Trophoblast cell (in vitro differentiated cells and primary cell): ENCODE results near the gene NOVA1.

Source experiments
- DNase-seq, 2 donors: peaks; one replicate each; pipeline ENCODE4 v3.0.0-alpha.2; 2016
- H2AFZ ChIP-seq: 2 replicates; pipeline ENCODE4 v1.6.1; 2013; ENCODE audit warnings: low read length, moderate library complexity, mild to moderate bottlenecking; ENCODE audit not compliant: insufficient read depth, poor library complexity
- H2AK5ac ChIP-seq: 2 replicates; pipeline ENCODE4 v1.6.1; 2013; ENCODE audit warnings: mild to moderate bottlenecking, low read length
- H2BK120ac ChIP-seq: 2 replicates; pipeline ENCODE4 v1.6.1; 2013; ENCODE audit warnings: low read length, mild to moderate bottlenecking, moderate library complexity; ENCODE audit not compliant: insufficient read depth, poor library complexity
- H2BK12ac ChIP-seq: 2 replicates; pipeline ENCODE4 v1.6.1; 2013; ENCODE audit warnings: mild to moderate bottlenecking, low read length, moderate library complexity
- H2BK5ac ChIP-seq: 2 replicates; pipeline ENCODE4 v1.6.1; 2013; ENCODE audit warnings: low read length, low read depth, moderate library complexity, mild to moderate bottlenecking; ENCODE audit not compliant: poor library complexity
- H3K14ac ChIP-seq: 2 replicates; pipeline ENCODE4 v1.6.1; 2013; ENCODE audit warnings: mild to moderate bottlenecking, low read length
- H3K18ac ChIP-seq: 2 replicates; pipeline ENCODE4 v1.6.1; 2013; ENCODE audit warnings: mild to moderate bottlenecking, low read length
- H3K23ac ChIP-seq: 2 replicates; pipeline ENCODE4 v1.6.1; 2013; ENCODE audit warnings: low read length
- H3K27ac ChIP-seq: 2 replicates; pipeline ENCODE4 v1.5.1; 2013; ENCODE audit warnings: low read depth, mild to moderate bottlenecking, inconsistent platforms, low read length, moderate library complexity
- H3K27me3 ChIP-seq: 2 replicates; pipeline ENCODE4 v1.6.1; 2013; ENCODE audit warnings: inconsistent platforms, mild to moderate bottlenecking, low read length, moderate library complexity; ENCODE audit not compliant: insufficient read depth
- H3K36me3 ChIP-seq, 2 experiments: 1 replicate in 1 of 2; 2 replicates in 1 of 2; pipeline ENCODE4 v1.6.1; 2013; ENCODE audit warnings: low read length in 2 of 2, mild to moderate bottlenecking in 2 of 2, moderate library complexity in 1 of 2; ENCODE audit not compliant: insufficient read depth in 2 of 2, control insufficient read depth in 1 of 2
- H3K4ac ChIP-seq: 2 replicates; pipeline ENCODE4 v1.6.1; 2013; ENCODE audit warnings: low read depth, mild to moderate bottlenecking, low read length, moderate library complexity
- H3K4me1 ChIP-seq, 2 experiments: 1 replicate in 1 of 2; 2 replicates in 1 of 2; pipeline ENCODE4 v1.6.1; 2013; ENCODE audit warnings: low read length in 2 of 2, mild to moderate bottlenecking in 2 of 2, moderate library complexity in 1 of 2; ENCODE audit not compliant: insufficient read depth in 2 of 2, control insufficient read depth in 1 of 2
- H3K4me2 ChIP-seq: 2 replicates; pipeline ENCODE4 v1.6.1; 2013; ENCODE audit warnings: inconsistent platforms, mild to moderate bottlenecking, low read length, moderate library complexity
- H3K4me3 ChIP-seq: 2 replicates; pipeline ENCODE4 v1.5.1; 2013; ENCODE audit warnings: mild to moderate bottlenecking, low read depth, low read length, inconsistent platforms
- H3K79me1 ChIP-seq: one replicate; pipeline ENCODE4 v1.6.1; 2013; ENCODE audit warnings: low read length
- H3K79me2 ChIP-seq: 2 replicates; pipeline ENCODE4 v1.6.1; 2013; ENCODE audit warnings: low read length, mild to moderate bottlenecking; ENCODE audit not compliant: control insufficient read depth, insufficient read depth, poor library complexity
- H3K9ac ChIP-seq: 2 replicates; pipeline ENCODE4 v1.6.1; 2013; ENCODE audit warnings: mild to moderate bottlenecking, low read length
- H3K9me3 ChIP-seq: 2 replicates; pipeline ENCODE4 v1.6.1; 2013; ENCODE audit warnings: low read depth, mild to moderate bottlenecking, control low read depth, inconsistent platforms, low read length; ENCODE audit not compliant: insufficient read depth
- H4K12ac ChIP-seq: 2 replicates; pipeline ENCODE4 v1.6.1; 2013; ENCODE audit warnings: low read depth, mild to moderate bottlenecking, low read length, moderate library complexity
- H4K8ac ChIP-seq: 2 replicates; pipeline ENCODE4 v1.6.1; 2013; ENCODE audit warnings: low read depth, mild to moderate bottlenecking, low read length, moderate library complexity
- H4K91ac ChIP-seq: one replicate; pipeline ENCODE4 v1.6.1; 2013; ENCODE audit warnings: low read depth, mild to moderate bottlenecking, low read length, moderate library complexity
- WGBS: extraction: QIAGEN DNeasy Blood & Tissue Kit; methylation state at CpG from one replicate; pipeline ENCODE4 v1.1.7; 2013; ENCODE audit warnings: missing lambda C conversion rate; ENCODE audit not compliant: insufficient read length, insufficient coverage; ENCODE audit errors: extremely low coverage; 5-methylcytosine and 5-hydroxymethylcytosine counted together

NOVA1 gene

DNA sequence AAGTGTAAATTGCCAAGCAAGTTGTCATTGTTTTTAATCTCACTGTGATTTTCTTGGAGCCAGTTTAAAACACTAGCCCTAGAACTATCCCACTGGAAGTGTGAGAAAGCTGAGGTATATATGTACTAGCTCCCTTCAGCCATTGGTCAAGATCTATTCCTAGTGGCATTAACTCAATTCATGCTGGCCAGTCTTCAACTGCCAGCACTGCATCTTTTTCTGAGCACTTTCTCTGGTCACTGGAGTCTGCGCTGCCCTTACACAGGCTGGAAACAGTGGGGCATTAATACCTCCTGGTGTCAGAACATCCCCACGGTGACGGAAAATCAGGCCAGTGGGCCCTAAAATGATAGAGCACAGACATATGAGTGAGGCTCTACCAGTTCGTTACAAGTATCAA is 4.0 kb upstream of the NOVA1 start:
- Histone ChIP-seq H3K79me2 (no peaks in the 10 kb centered on the region), H2BK5ac (no peak overlapping the region), H3K4ac (no peak overlapping the region), H3K23ac (no peak overlapping the region), H3K4me1 (no peaks in the 10 kb centered on the region), H3K4me2 (no peak overlapping the region), H3K79me1 (no peaks in the 10 kb centered on the region), H4K8ac (no peak overlapping the region), H2AFZ (no peak overlapping the region), H3K9ac (no peak overlapping the region), H4K12ac (no peak overlapping the region), H3K27me3 (peaks cover 3% of the 10 kb centered on the region), H2BK120ac (no peak overlapping the region), H4K91ac (no peak overlapping the region), H2AK5ac (no peak overlapping the region), H3K36me3 (no peaks in the 10 kb centered on the region), H3K18ac (no peak overlapping the region), H2BK12ac (no peak overlapping the region), H3K14ac (no peak overlapping the region), H3K4me3 (no peak overlapping the region), H3K27ac (no peak overlapping the region), H3K9me3 (no peaks in the 10 kb centered on the region)
- no CpG with 5 or more reads among the region's 4 CpGs for WGBS
- no peak for DNase-seq

DNA sequence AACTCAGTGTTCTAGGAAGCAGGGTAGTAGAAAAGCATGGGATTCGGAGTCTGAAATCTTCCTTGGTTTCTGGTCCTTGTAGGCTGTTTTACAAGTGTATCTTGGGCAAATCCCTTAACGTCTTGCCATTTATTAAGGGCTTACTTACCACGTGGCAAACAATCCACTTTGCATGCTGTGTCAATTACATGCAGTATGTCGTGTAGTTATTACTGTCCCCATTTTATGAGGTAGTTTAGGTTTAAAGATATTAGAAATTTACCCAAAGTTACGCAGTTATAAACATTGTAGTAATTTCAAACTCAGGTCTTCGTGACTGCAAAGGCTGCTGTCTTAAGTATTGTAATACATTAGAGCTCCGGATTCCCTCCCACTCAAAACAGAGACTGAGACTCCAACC is 1.5 kb upstream of the NOVA1 start:
- Histone ChIP-seq H3K79me2 (no peaks in the 10 kb centered on the region), H4K8ac (no peak overlapping the region), H3K4ac (no peak overlapping the region), H3K9ac (no peak overlapping the region), H4K12ac (no peak overlapping the region), H3K4me3 (no peak overlapping the region), H3K36me3 (no peaks in the 10 kb centered on the region), H3K4me2 (no peak overlapping the region), H3K23ac (no peak overlapping the region), H3K18ac (no peak overlapping the region), H3K27me3 (peaks cover 8% of the 10 kb centered on the region), H2BK12ac (no peak overlapping the region), H3K14ac (no peak overlapping the region), H3K9me3 (no peaks in the 10 kb centered on the region), H3K27ac (no peak overlapping the region), H4K91ac (no peak overlapping the region), H3K79me1 (no peaks in the 10 kb centered on the region), H2AFZ (no peak overlapping the region), H2AK5ac (no peak overlapping the region), H2BK5ac (no peak overlapping the region), H3K4me1 (no peaks in the 10 kb centered on the region), H2BK120ac (no peak overlapping the region)
- no peak for DNase-seq
- no CpG with 5 or more reads among the region's 7 CpGs for WGBS

DNA sequence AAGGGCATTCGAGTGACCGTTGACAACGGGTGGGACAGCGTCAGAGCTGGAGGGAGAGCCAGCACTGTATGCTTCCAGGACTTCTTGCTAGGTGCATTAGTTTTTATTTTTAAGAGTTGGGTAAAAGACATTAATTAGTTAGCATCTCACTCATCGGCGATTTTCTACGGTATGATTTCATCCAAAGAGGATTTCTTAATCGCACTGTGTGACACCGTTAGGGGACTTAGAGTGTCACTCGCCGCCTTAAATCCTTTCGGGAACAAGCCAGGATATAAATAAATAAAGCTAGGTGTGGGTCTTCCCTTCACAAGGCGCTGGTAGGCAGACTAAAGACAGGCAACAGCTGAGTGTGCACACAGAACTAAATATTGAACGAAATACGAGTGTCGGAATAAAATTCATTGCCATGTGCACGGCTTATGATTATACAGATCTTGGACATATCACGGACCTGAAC is 869 bp upstream of the NOVA1 start:
- no peaks in the 10 kb centered on the region for H3K79me1 ChIP-seq
- H3K4me1 ChIP-seq, result no peaks in the 10 kb centered on the region
- H3K27me3 ChIP-seq, result peaks cover 8% of the 10 kb centered on the region
- no peaks in the 10 kb centered on the region for H3K79me2 ChIP-seq
- H3K9ac ChIP-seq, result no peak overlapping the region
- no peak overlapping the region for H3K4ac ChIP-seq
- no peak overlapping the region for H2BK12ac ChIP-seq
- no CpG with 5 or more reads among the region's 18 CpGs for WGBS
- no peak overlapping the region for H3K18ac ChIP-seq
- no peak overlapping the region for H3K14ac ChIP-seq
- H3K4me2 ChIP-seq, result peak overlapping the region; percentile 78
- DNase-seq, result no peak
- H3K23ac ChIP-seq, result no peak overlapping the region
- no peak overlapping the region for H2BK5ac ChIP-seq
- no peak overlapping the region for H4K12ac ChIP-seq
- no peak overlapping the region for H3K27ac ChIP-seq
- H2BK120ac ChIP-seq, result no peak overlapping the region
- no peak overlapping the region for H4K8ac ChIP-seq
- no peaks in the 10 kb centered on the region for H3K9me3 ChIP-seq
- no peak overlapping the region for H4K91ac ChIP-seq
- peak overlapping the region; percentile 82 for H3K4me3 ChIP-seq
- no peaks in the 10 kb centered on the region for H3K36me3 ChIP-seq
- peak overlapping the region; percentile 90 for H2AFZ ChIP-seq
- H2AK5ac ChIP-seq, result no peak overlapping the region

DNA sequence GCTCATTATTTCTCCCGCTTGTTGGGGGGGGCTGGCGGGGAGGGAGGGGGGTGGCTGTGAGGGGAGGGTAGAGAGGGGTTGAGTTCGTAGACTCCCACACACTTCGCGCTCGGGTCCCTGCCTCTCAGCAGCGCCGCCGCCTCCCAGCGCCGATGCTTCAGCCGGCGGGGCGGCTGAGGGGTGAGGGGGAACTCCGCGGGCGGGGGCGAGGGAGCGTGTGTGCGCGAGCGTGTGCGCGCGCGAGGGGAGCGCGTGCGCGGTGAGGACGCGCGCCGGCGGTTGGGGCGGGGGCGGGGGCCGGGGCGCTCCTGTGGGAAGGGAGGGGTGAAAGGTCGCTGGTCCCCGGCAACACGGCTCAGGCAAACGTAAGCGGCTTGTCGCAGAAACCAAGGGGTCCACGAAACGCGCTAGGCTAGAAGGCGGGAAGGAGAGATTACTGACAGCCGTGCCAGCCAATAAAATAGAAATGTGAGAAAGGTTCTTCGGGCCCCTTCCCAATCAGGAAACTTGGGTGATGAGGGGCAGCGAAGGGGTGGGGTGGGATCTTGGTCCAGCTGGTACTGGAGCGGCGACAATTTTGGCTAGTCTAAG is 343 bp upstream of the NOVA1 start:
- no CpG with 5 or more reads among the region's 54 CpGs for WGBS

More for the DNA sequence above, 343 bp upstream of the NOVA1 start:
- Histone ChIP-seq H2BK12ac (no peak overlapping the region), H3K4me1 (no peaks in the 10 kb centered on the region), H4K91ac (no peak overlapping the region), H3K18ac (no peak overlapping the region), H3K27me3 (peaks cover 8% of the 10 kb centered on the region), H4K12ac (no peak overlapping the region), H3K79me1 (no peaks in the 10 kb centered on the region), H2BK5ac (no peak overlapping the region), H3K4me2 (peak overlapping the region; percentile 92), H3K4me3 (peak overlapping the region; percentile 82), H3K27ac (no peak overlapping the region), H2AFZ (peak overlapping the region; percentile 94), H2AK5ac (no peak overlapping the region), H3K9ac (no peak overlapping the region), H3K14ac (peak overlapping the region; percentile 66), H3K79me2 (no peaks in the 10 kb centered on the region), H3K36me3 (no peaks in the 10 kb centered on the region), H4K8ac (no peak overlapping the region), H3K9me3 (no peaks in the 10 kb centered on the region), H3K23ac (no peak overlapping the region), H3K4ac (no peak overlapping the region), H2BK120ac (no peak overlapping the region)
- DNase-seq, result peak in 1 of 2 donors; percentile 9
